HG03378 (cell line): ENCODE measurements around the gene ZCCHC9.
"Not testable (repeated sequence)": the region's sequence is repeated elsewhere in the genome, so short reads cannot be mapped to it uniquely, and the experiment has no call there.

Experiments
- ATAC-seq: cut with Tn5 transposase; IDR thresholded peaks from one replicate; pipeline ENCODE4 v1.9.1; 2021; ENCODE audit warnings: mild to moderate bottlenecking, moderate library complexity; ENCODE audit not compliant: unreplicated experiment

Gene ZCCHC9

DNA sequence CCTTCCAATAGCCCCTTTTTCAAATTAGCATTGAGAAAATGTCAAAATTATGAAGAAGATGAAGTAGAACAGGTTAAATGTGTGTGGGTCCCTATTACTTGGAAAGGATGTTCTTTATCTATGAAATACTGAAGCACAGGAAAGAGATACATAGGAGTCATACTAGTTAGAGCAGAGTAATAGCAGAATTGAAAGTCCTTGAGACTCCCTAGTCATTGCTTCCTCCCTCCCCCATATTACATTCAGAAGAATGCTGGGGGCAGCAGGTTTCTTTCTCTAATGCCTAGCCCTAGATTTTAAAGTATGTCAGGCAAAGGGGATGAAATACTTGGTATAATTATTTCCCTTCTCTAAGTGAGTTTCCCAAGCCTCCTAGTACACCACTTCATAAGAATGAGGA is 4.4 kb downstream of the ZCCHC9 start:
- no peak for ATAC-seq

DNA sequence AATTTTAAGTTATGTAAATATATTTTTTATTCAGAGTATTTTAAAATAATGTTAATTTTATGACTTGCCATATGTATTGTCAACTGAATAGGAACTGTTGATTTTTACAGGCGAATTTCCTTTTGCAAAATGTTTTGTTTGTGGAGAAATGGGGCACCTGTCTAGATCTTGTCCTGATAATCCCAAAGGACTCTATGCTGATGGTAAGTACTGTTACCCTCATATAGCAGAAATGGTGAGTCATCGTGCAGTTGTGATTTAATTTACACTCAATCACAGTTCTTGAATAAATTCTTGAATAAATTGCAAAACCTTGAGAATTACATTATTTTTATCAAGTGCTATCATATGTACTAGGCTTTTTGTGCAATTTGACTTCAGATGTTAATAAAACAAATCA is 7.4 kb downstream of the ZCCHC9 start:
- ATAC-seq: no peak

DNA sequence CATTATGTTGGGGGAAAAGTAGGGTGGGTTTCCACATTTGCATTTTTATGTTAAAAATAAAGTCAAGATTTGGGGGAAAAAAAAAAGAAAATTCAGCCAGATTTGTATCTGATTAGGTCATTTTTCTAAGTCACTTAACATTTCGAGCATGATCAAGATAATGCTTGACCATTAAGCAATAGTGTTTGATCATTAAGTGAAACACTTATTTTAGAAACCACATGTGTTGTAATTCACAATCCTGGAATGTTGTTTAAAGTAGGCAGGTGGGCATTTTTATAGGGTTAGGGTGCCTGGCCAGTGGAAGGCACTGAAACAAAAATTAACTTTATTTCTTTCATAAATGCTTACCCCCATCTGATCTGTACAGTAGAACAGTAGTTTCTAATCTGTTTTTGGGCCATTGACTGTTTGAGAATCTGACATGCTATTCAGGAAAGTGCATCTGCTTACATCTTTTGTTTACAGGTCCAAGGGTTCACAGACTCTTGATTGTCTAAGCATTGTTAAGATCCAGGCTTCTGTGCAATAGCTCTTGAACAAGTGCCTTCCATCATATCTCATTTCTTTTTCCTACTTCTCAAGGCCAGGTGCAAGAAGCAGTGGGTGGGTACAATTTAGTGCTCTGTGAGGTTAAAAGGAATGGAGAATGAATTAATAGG is 9.1 kb downstream of the ZCCHC9 start:
- ATAC-seq: no peak

DNA sequence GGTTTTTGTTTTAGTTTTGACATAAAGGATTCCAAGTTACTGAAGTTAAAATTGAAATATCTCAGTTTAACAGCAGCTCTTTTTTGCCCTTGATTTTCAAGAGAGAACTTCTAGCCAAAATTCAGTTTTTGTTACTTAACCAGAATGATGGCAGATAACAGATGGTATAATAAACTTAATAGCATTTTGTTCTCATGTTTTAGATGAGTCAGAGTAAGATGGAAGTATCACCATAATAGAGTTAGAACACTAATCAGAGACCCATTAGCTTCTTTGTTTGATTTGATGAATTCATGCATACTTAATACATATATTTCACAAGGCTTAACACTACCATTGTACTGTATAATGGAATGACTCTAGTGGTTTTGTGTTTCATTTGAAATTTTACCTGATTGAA is 11.9 kb downstream of the ZCCHC9 start:
- ATAC-seq: no peak

DNA sequence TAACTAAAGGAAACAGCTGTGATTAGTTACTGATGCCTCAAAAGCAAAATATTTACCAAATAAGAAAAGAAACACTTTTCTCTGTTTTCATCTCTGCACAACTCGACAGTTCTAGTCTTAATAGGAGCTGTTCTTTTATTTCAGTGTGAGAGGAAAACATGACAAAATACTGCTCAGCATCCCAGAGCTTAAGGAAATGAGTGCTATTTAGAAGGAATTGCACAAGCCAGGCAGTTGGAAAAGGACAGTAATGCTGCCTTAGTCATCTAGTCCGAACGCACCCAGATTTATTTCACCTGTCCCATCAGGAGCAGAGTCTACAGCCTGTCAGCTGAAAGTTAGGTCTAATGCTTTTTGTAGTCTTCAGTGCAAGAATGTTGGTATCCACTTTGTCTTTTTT is 12.3 kb downstream of the ZCCHC9 start:
- ATAC-seq: no peak

DNA sequence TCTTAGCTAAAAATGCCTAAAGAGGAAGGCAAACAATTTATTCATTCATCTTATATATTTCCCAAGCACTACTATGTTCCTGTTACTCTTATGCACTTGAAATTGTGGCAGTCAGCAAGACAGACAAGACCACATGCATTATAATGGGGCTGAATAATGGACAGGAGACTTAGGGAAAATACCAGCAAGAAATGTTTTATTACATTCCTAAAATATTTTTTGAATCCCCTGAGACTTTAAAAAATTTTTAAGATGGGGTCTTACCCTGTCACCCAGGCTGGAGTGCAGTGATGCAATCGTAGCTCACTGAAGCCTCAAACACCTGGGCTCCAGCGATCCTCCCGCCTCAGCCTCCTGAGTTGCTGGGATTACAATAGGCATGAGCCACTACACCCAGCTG is 13.2 kb downstream of the ZCCHC9 start:
- ATAC-seq: no peak

DNA sequence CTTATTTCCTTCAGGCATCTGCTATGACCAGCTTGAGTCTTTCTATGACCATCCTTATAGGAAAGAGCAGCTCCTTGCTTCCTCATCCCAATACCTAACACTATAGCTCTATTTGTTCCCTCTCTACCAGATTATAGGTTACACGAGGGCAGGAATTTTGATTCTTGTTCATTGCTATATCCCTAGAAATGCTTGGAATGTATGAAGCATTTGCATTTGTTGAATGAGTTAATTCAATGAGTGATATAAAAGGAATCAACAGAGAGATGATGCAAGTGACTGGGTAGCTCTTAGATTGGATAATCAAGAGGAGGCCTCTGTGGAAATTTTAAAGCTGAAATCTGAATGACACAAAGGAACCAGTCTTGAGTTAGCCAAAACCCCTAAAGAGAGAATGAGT is 13.9 kb downstream of the ZCCHC9 start:
- ATAC-seq: no peak

DNA sequence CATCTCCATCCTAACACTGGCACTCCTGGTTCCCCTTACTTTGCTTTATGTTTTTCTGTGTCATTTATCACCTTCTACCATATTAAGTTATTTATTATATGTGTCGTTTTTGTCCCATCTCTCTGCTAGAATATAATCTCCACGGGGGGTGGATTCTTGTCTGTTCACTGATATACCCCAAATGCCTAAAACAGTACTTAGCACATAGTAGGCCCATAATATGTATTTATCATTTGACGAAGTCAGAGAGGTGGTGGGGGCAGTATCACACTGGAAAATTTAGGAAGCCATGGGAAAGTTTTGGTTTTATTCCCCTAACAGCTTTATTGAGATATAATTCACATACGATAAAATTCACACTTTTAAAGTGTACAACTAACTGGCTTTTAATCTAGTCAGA is 14.4 kb downstream of the ZCCHC9 start:
- ATAC-seq: no peak

DNA sequence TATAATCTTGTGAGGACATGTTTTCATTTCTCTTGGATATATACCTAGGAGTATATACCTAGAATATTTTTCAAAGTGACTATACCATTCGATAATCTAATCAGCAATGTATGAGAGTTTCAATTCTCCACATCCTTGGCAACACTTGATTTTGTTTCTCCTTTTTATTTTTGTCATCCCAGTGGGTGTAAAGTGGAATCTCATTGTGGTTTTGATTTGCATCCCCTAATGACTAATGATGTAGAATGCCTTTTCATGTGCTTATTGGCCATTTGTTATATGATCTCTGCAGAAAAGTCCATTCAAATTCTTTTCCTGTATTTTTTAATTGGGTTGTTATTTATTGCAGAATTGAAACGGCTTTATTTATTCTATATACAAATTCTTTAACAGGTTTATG is 15.2 kb downstream of the ZCCHC9 start:
- no peak for ATAC-seq

DNA sequence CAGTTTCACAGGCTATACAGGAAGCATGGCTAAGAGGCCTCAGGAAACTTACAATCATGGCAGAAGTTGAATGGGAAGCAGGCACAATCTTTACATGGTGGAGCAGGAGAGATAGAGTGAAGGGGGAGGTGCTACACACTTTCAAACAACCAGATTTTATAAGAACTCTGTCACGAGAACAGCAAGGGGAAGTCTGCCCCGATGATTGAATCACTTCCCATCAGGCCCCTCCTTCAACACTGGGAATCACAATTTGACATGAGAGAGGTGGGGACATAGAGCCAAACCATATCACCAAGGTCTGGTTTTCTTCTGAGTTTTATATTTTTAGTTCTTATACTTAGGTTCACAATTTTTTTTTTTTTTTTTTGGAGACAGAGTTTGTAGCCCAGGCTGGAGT is 16.1 kb downstream of the ZCCHC9 start:
- no peak for ATAC-seq

DNA sequence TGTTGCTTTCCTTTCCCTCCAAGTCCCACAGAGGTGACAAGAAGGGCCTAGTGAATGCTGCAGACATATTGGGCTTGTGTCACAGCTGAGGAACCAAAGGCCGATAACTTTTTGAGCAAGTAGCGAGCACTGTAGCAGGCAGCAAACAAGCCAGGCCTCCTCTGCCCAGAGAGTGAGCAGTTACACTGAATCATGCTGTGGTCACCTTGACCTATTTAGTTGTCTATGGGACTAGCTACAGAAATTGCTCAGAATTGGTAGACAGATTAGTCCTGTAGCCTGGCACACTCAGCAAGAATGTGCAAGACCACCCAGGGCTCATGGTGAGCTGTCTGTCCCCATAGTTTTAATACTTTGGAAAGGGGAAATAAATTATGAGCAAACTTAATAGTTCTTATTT is 25.2 kb downstream of the ZCCHC9 start:
- ATAC-seq: no peak

DNA sequence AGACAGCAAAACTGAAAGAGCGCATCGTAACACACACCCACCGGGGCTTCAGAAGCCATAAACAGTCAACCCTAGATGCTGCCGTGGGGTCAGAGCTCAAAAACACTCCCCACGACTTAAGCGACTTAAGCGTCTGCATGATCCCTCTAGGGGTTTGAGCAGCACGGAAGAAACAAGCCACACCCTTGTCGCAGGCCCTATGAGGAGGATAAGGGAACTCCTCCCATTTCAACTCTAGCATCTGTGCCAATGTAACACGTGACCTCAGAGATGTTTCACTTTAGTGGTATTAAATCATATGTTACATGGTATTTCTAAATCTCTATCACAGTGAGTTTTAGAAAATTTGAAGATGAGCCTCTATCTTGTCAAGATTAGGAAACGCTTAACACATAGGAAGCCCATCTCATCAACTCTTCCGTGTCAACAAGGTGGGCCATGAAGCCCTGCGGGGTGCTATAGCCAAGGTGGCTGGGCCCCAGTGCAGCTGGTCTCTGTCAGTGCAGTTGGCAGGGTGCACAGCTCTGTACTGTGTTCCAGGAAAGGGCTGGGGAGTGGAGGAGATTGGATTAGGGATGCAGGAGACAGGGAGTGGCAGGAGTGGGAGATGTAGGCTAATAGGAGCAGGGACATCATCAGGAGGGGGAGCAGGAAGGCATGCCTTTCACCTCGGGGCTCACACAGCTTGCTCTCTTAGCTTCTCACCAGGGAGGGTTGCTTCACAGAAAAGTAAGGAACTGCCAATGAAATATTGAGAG is 33.1 kb downstream of the ZCCHC9 start:
- no peak for ATAC-seq

DNA sequence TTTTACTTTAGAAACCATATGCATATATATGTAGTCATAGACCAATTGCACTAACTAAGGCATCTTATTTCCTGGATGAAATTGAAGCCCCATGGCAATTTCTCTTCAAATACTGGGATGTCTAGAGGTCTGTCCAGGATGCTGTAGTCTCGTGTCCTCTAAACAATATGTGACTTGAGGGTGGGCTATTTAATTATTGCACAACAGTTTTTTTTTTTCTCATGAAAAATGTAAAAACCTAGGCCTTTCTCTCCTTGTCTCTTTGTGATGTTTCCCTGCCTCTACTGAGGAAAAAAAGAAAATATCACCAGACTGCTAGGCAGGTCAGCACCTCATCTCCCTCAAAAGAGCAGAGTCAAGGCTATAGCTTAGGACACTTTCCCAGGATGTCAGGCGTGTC is 34.6 kb downstream of the ZCCHC9 start:
- ATAC-seq: no peak

DNA sequence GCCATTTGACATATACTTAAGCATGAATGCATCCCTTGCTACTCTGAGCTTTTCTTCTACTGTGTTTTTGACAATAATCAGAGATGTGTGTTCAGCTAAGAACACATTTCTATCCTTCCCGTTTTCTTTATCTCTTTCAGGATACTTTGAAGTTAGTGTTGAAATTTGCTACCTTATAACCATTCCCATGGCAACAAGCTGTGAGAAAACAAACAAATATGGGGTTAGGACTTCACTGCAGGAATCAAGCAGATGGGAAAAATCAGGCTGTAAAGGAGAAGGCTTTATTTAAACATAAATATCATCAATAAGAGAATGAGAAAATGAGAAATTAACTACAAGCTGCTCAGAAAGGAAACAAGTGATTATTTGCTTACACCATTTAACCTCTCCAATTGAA is 35.2 kb downstream of the ZCCHC9 start:
- ATAC-seq: no peak

DNA sequence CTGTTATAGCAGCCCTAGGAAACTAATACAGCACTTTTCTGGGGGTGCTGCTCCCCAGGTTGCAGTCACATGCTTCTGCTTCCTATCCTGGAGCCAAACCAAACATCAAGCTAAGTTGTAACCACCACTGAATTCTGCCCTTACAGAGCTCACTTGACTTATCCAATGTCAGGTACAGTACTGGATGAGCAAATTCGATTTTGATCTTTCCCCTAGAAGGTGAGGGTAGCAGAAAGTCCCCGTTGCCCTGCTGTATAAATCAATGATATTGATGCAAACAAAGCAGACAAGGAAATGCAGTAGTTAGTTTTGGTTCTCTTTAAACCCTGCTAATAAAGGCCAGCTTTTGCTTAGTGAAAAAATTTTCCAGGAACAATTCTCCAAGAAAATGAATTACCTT is 36.4 kb downstream of the ZCCHC9 start:
- ATAC-seq: no peak

DNA sequence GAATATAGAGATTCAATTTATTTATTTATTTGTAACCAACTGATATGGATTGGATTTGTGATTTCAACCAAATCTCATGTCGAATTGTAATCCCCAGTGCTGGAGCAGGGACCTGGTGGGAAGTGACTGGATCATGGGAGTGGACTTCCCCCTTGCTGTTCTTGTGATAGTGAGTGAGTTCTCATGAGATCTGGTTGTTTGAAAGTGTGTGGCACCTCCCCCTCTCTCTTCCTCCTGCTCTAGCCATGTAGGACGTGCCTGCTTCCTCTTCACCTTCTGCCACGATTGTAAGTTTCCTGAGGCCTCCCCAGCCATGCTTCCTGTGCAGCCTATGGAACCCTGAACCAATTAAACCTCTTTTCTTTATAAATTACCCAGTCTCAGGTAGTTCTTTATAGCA is 36.8 kb downstream of the ZCCHC9 start:
- ATAC-seq: not testable (repeated sequence)

DNA sequence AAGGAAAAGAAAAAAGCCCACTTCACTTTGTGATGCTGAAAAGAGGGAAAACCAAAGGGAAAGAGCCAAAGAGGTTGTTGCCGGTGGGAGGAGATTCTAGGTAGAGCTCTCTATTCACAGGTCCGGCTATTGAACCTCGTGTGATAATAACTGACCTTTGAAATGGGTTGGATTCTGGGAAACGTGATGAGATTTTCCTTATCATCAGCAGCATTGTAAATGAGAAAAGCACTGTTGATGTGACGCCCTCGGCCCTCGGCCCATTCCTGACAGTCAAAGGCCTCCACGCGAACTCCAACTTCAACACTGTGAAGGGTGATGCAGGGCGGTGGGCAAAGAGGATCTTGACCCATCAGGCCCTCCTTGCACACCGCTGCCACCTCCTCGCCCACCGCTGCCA is 43.3 kb downstream of the ZCCHC9 start:
- ATAC-seq: no peak

DNA sequence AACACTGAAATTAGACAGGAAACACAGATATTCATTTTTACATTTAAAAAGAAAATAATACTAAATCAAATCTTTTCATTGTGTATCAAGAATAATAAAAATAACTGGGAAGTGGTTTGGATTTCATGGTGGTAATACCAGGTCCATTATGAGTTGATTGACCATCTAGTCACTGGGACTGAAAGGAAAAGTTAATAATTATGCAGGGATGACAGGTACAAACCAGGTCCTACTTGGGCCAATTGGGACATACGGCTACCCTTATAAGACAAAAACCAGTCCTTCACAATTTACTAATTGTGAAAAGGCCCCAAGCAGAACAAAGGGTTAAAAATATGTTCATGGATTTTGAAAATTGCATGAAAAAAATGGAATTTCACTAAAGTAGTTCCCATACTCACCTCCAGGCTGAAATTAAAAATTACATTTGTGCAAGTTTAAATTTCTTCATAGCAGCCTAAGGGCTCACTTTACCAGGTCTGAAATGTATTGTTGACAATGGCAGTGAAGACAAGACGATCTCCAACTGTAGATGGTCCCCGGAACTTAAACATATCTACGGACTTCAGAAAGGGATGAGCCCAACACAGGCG is 44.1 kb downstream of the ZCCHC9 start:
- ATAC-seq: no peak

DNA sequence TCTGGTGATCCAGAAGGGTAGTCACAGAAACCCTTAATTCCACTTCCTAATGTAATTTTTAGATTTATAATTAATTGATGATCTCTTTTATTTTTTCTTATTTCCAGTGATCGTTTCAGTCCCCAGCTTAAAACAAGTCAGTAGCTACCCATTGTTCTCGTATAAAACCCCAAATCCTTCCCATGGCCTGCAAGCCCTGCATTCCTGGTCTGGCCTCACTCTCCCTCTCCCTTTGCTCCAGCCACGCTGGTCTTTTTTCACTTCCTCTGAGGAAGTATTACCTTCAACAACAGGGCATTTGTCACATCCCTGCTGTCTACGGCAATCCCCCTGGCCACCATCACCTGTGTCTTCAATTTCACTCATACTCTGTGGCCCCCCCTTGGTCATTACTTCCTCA is 47.8 kb downstream of the ZCCHC9 start:
- ATAC-seq: no peak

DNA sequence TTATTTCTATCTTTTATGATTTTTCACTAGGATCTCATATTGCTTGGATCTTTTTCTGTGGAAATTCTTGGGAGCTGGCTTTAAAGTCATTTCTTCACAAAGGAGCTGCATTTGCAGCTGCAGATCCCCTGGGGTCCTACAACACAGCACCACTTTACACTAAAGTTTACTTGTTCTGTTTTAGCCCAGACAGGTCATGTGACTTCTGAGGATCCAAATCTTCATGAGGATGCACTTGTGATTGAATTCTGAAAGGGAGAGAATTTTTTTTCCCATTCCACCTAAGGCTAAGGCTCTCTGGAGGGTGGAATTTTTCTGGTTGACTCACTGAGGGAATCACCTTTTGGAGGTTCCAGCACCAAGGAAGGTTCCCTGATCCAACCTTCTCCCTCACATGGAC is 49.1 kb downstream of the ZCCHC9 start:
- ATAC-seq: no peak

DNA sequence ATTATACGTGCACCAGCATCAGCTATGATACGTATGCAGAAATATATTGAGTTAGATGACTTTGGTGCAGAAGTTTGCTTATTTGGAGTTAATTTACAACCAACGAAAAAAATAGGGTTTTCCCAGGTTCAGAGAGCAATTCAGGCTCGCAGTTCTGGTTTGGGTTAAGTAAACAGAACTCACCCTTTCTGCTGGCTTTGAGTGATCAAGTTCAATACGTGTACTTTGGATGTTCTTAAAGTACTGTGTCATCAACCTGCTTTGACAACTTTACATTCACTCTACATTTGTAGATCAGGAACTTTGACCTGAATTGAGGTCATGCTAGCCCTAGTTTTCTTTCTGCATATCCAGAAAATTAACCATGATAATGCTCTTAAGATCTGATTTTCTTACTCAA is 51.8 kb downstream of the ZCCHC9 start:
- no peak for ATAC-seq

DNA sequence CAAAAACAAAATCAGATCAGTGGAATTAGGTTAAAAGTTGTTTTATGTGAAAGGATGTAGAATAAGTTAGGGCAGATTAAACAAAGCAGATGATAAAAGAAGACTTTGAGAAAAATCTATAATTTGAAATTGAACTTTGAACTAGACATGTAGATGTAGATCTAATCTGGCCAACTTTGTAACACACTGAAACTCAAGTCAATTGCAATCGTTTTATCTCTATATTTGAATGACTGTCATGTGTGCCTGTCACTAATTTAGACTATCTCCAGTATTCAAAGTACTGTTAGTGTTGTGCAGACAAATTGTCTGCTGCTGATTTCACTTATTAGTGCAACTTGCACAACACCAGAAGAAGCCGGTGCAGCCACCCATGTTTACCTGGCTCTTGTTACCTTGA is 52.7 kb downstream of the ZCCHC9 start:
- no peak for ATAC-seq
